Astrocyte of the spinal cord (primary cell): Measurements from ENCODE around the gene NFATC3.
A peak's percentile ranks its signal among the peaks of the same experiment; 100 is the strongest.
"Not testable (repeated sequence)": the region's sequence is repeated elsewhere in the genome, so short reads cannot be mapped to it uniquely, and the experiment has no call there.

Source experiments
- DNase-seq: peaks from one replicate; pipeline ENCODE4 v3.0.0; 2011; ENCODE audit warnings: low read depth, low spot score
- H3K4me3 ChIP-seq: 2 replicates; pipeline ENCODE4 v1.5.1; 2011; ENCODE audit warnings: low read depth, mild to moderate bottlenecking, low read length, moderate library complexity
- CTCF ChIP-seq: IDR thresholded peaks from 2 replicates; pipeline ENCODE4 v1.5.1; 2012; ENCODE audit warnings: low read depth, mild to moderate bottlenecking, low read length, inconsistent platforms
- in situ Hi-C: cut with HindIII; loops from 2 replicates; pipeline ENCODE4 v1.10.0; 2017; ENCODE audit warnings: low sequenced_read_pairs

NFATC3 gene

DNA sequence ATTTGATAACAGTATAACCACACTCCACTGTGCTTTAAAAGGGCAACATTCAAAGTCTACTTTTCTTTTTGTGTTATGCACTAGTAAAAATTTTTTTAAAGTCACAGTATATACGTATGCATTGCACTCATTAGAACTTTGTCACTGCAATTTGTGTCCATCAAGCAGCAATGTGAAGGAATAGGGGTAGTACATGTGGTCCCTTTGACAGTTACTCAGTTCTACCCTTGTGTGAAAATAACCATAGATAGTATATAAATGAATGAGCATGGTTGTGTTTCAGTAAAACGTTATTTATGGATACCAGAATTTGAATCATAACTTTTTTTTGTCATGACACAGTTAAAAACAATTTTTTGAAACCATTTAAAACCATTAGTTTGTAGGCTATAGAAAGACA lies 30.7 kb downstream of the NFATC3 start:
- in situ Hi-C loops = no loop called here
- DNase-seq = no peak
- TF ChIP-seq CTCF = no peak
- no peak overlapping the region for H3K4me3 ChIP-seq

- H3K4me3 ChIP-seq = no peak overlapping the region
- in situ Hi-C loops = no loop called here
- peak; percentile 53 for TF ChIP-seq CTCF
- peak; percentile 24 for DNase-seq
Measured at GRCh38 chr16:68116256-68116867, 31.2 kb downstream of the NFATC3 start.

- in situ Hi-C loops = no loop called here
- no peak overlapping the region for H3K4me3 ChIP-seq
- no peak for DNase-seq
- no peak for TF ChIP-seq CTCF
Measured at GRCh38 chr16:68117884-68118283, 32.7 kb downstream of the NFATC3 start.

DNA sequence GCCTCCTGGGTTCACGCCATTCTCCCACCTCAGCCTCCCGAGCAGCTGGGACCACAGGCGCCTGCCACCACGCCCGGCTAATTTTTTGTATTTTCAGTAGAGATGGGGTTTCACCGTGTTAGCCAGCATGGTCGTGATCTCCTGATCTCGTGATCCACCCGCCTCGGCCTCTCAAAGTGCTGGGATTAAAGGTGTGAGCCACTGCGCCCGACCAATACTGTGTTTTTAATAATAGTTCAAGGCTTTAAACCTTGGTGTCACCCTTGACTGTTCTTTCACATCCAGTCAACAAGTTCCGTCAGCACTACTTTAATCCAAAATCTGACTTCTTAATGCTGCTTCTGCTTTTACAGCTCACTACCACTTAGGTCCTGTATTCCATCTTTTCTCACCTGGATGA lies 33.8 kb downstream of the NFATC3 start:
- in situ Hi-C loops, DNase-seq, H3K4me3 ChIP-seq: not testable (repeated sequence)

DNA sequence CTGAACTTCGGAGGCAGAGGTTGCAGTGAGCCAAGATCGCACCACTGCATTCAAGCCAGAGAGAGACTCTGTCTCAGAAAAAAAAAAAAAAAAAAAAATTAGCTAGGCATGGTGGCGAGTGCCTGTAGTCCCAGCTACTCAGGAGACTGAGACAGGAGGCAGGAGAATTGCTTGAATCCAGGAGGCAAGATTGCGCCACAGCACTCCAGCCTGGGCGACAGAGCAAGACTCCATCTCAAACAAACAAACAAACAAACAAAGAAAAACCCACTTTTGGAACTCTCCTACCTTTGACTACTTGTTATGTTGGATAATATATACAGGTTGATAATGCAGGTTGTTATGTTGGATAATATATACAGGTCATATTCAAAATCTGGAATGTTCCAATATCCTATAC lies 35.3 kb downstream of the NFATC3 start:
- DNase-seq, H3K4me3 ChIP-seq, in situ Hi-C loops: not testable (repeated sequence)

GRCh38 chr16:68126395-68126794 lies 41.2 kb downstream of the NFATC3 start:
- TF ChIP-seq CTCF = no peak
- H3K4me3 ChIP-seq = no peak overlapping the region
- in situ Hi-C loops = no loop called here
- DNase-seq = no peak

- TF ChIP-seq CTCF = no peak
- no peak overlapping the region for H3K4me3 ChIP-seq
- DNase-seq = peak; percentile 49
- in situ Hi-C loops = no loop called here
Measured at GRCh38 chr16:68128577-68129305, 43.6 kb downstream of the NFATC3 start.

GRCh38 chr16:68130520-68130919 lies 45.4 kb downstream of the NFATC3 start:
- no peak for TF ChIP-seq CTCF
- H3K4me3 ChIP-seq = no peak overlapping the region
- no peak for DNase-seq
- in situ Hi-C loops = no loop called here
